ENCODE results near the gene GHRH. TPM values are rescaled to one million over a fixed set of nuclear protein-coding genes. Genes with fewer than 3 reads are reported as not detected.
A peak's percentile ranks its signal among the peaks of the same experiment; 100 is the strongest.

The GHRH gene
- total RNA-seq, 1 experiment from 2014 or later, result not detected

- no peak overlapping the region for H2BK15ac ChIP-seq (ENCODE audit: low read depth, low read length)
- no CpG with 5 or more reads among the region's 9 CpGs for WGBS (ENCODE audit: extremely low coverage, insufficient read length, low lambda C conversion rate)
- H3K23ac ChIP-seq (ENCODE audit: insufficient read length, low read depth, low read length), result no peak overlapping the region
- peak; percentile 62 for DNase-seq
- Mint-ChIP-seq H3K36me3 (ENCODE audit: insufficient read depth in 1 of 3, low read depth in 3 of 3) (peaks cover 4 to 8% (median 6%) of the 10 kb centered on the region in 3 experiments; a peak in 4 of 7 replicates), H3K9me3 (peaks cover 6 to 7% of the 10 kb centered on the region in 2 experiments), H3K27ac (peak overlapping the region; percentile 61 to 70 (median 65); a peak in 4 of 7 replicates), H3K4me3 (no peak overlapping the region), H3K4me1 (peaks cover 42 to 44% of the 10 kb centered on the region in 2 experiments), H3K27me3 (ENCODE audit: low read depth) (peaks cover 1% of the 10 kb centered on the region; the same call in 1 of the 2 replicates)
- H3K9ac ChIP-seq (ENCODE audit: extremely low read depth, insufficient read length, low read length), result no peak overlapping the region
- no peak overlapping the region for H4K91ac ChIP-seq (ENCODE audit: insufficient read length, low read depth, low read length)
- TF ChIP-seq CTCF (conservative IDR thresholded peaks at IDR 0.05), result no peak; the same call in 2 of the 3 replicates
- H3K23me2 ChIP-seq (ENCODE audit: insufficient read length, low read depth, low read length, poor library complexity, severe bottlenecking), result no peaks in the 10 kb centered on the region
- H4K20me1 ChIP-seq (ENCODE audit: control insufficient read depth, insufficient read depth, insufficient read length), result no peaks in the 10 kb centered on the region
- H3K27ac ChIP-seq (ENCODE audit: insufficient read length, low read depth, low read length), result no peak overlapping the region
- no peaks in the 10 kb centered on the region for H3K27me3 ChIP-seq (ENCODE audit: insufficient read depth, low read length)
- no peak overlapping the region for H2BK5ac ChIP-seq (ENCODE audit: insufficient read length, low read length)
- H4K8ac ChIP-seq (replicated peaks; ENCODE audit: insufficient read length, low read depth, low read length), result no peak overlapping the region
- H3K4me2 ChIP-seq (ENCODE audit: insufficient read depth, insufficient read length, low read length), result no peak overlapping the region
- H3K9me3 ChIP-seq (ENCODE audit: control insufficient read depth, low read depth, low read length), result no peaks in the 10 kb centered on the region
- H3K18ac ChIP-seq (ENCODE audit: insufficient read length, low read depth, low read length), result no peak overlapping the region
- no peak overlapping the region for H3T11ph ChIP-seq (ENCODE audit: low read length)
- H4K5ac ChIP-seq (ENCODE audit: insufficient read length, low read depth, low read length), result no peak overlapping the region
- H2BK20ac ChIP-seq (ENCODE audit: low read depth, low read length, poor library complexity, severe bottlenecking), result no peak overlapping the region
- H2AK5ac ChIP-seq (ENCODE audit: insufficient read length, low read length), result no peak overlapping the region
- no peaks in the 10 kb centered on the region for H3K79me1 ChIP-seq (ENCODE audit: insufficient read depth, low read depth, low read length, poor library complexity, severe bottlenecking)
- H2AFZ ChIP-seq (ENCODE audit: low read length), result no peak overlapping the region
- no peak overlapping the region for H2BK12ac ChIP-seq (ENCODE audit: insufficient read length, low read depth, low read length)
- no peak overlapping the region for H3K56ac ChIP-seq (ENCODE audit: insufficient read length, low read depth, low read length)
- H3K4me1 ChIP-seq (ENCODE audit: insufficient read depth, low read length), result no peaks in the 10 kb centered on the region; the same call in 1 of the 2 replicates
- H2BK120ac ChIP-seq (ENCODE audit: low read depth, low read length, poor library complexity, severe bottlenecking), result no peak overlapping the region
- no peaks in the 10 kb centered on the region for H3K79me2 ChIP-seq (ENCODE audit: insufficient read depth, low read length)
- H3K4ac ChIP-seq (ENCODE audit: low read depth, low read length), result no peak overlapping the region
- no peak overlapping the region for H3K14ac ChIP-seq (ENCODE audit: insufficient read depth, low read length)
These were observed 3.6 kb downstream of the GHRH start for GRCh38 chr20:37257988-37258387.
